IMR-90 (cell line): Measurements from ENCODE around the gene NKAIN1. TPM values are rescaled to one million over a fixed set of nuclear protein-coding genes. Genes with fewer than 3 reads are reported as not detected.

Source experiments
- ATAC-seq: fragments of 200-7000 bp; cut with Tn5 transposase; 2 replicates; pipeline ENCODE4 v1.9.1; 2020; ENCODE audit warnings: low read depth, mild to moderate bottlenecking, moderate library complexity
- BruUV-seq: library from RNA; stranded (reverse); fragments of 400-500 nt; replicated peaks from 2 replicates; lab custom pipeline; 2021; lab: Mats Ljungman, UMichigan
- CTCF ChIA-PET: fragments of 300-600 bp; formaldehyde crosslinking; extraction: SDS; loops from one replicate; lab custom pipeline; 2021; ENCODE audit warnings: antibody characterized with exemption; lab: Yijun Ruan, JAX
- POLR2A ChIA-PET: fragments of 300-600 bp; sonication (Branson Sonifier 250); formaldehyde crosslinking; loops from one replicate; lab custom pipeline; 2022; ENCODE audit warnings: antibody characterized with exemption; ENCODE audit not compliant: unreplicated experiment; lab: Charles Lee
- DNase-seq: peaks from one replicate; pipeline ENCODE4 v3.0.0; 2013
- H2AFZ ChIP-seq: replicated peaks from 2 replicates; pipeline ENCODE3; 2013; ENCODE audit warnings: low read length, mild to moderate bottlenecking; ENCODE audit not compliant: poor library complexity
- H2AK5ac ChIP-seq: 2 replicates; pipeline ENCODE4 v1.6.1; 2013; ENCODE audit warnings: low read depth, low read length, inconsistent platforms
- H2AK9ac ChIP-seq: replicated peaks from 2 replicates; pipeline ENCODE3; 2013; ENCODE audit warnings: mild to moderate bottlenecking, low read depth, low read length, moderate library complexity; ENCODE audit not compliant: poor library complexity
- H2BK120ac ChIP-seq: 2 replicates; pipeline ENCODE4 v1.6.1; 2013; ENCODE audit warnings: low read depth, low read length, inconsistent platforms
- H2BK15ac ChIP-seq: 3 replicates; pipeline ENCODE4 v1.6.1; 2013; ENCODE audit warnings: low read depth, low read length, inconsistent platforms
- H2BK20ac ChIP-seq: 2 replicates; pipeline ENCODE4 v1.6.1; 2013; ENCODE audit warnings: low read depth, mild to moderate bottlenecking, inconsistent platforms, low read length, moderate library complexity
- H2BK5ac ChIP-seq: 2 replicates; pipeline ENCODE4 v1.6.1; 2013; ENCODE audit warnings: mild to moderate bottlenecking, low read depth, low read length, inconsistent platforms; ENCODE audit not compliant: poor library complexity, severe bottlenecking
- H3K14ac ChIP-seq: replicated peaks from 2 replicates; pipeline ENCODE4 v1.6.1; 2013; ENCODE audit warnings: low read depth, low read length, inconsistent platforms
- H3K18ac ChIP-seq: 2 replicates; pipeline ENCODE4 v1.6.1; 2013; ENCODE audit warnings: low read depth, low read length, control low read depth
- H3K23ac ChIP-seq: 2 replicates; pipeline ENCODE4 v1.6.1; 2013; ENCODE audit warnings: low read depth, low read length, inconsistent platforms
- H3K27ac ChIP-seq: 2 replicates; pipeline ENCODE4 v1.5.1; 2013; ENCODE audit warnings: mild to moderate bottlenecking, control low read depth, low read length; ENCODE audit not compliant: insufficient read depth
- H3K27me3 ChIP-seq: 2 replicates; pipeline ENCODE4 v1.6.1; 2013; ENCODE audit warnings: low read length; ENCODE audit not compliant: control insufficient read depth, insufficient read depth
- H3K36me3 ChIP-seq: 2 replicates; pipeline ENCODE4 v1.6.1; 2013; ENCODE audit warnings: low read length, mixed read lengths; ENCODE audit not compliant: control insufficient read depth, insufficient read depth
- H3K4ac ChIP-seq: 2 replicates; pipeline ENCODE4 v1.6.1; 2013; ENCODE audit warnings: low read depth, low read length, inconsistent platforms
- H3K4me1 ChIP-seq: 2 replicates; pipeline ENCODE4 v1.6.1; 2013; ENCODE audit warnings: low read length, mixed read lengths; ENCODE audit not compliant: control insufficient read depth, insufficient read depth
- H3K4me2 ChIP-seq: 2 replicates; pipeline ENCODE4 v1.6.1; 2013; ENCODE audit warnings: low read depth, mild to moderate bottlenecking, control low read depth, low read length, moderate library complexity
- H3K4me3 ChIP-seq: 2 replicates; pipeline ENCODE4 v1.5.1; 2013; ENCODE audit warnings: low read depth, mild to moderate bottlenecking, control low read depth, low read length, moderate library complexity; ENCODE audit not compliant: insufficient read depth
- H3K56ac ChIP-seq: 2 replicates; pipeline ENCODE4 v1.6.1; 2013; ENCODE audit warnings: low read length, inconsistent platforms; ENCODE audit not compliant: insufficient read depth; ENCODE audit errors: extremely low read depth
- H3K79me1 ChIP-seq, 2 experiments: 2 replicates each; pipeline ENCODE4 v1.6.1; 2013; ENCODE audit warnings: low read length in 2 of 2, inconsistent platforms in 1 of 2, low read depth in 1 of 2
- H3K9ac ChIP-seq: 2 replicates; pipeline ENCODE4 v1.6.1; 2013; ENCODE audit warnings: low read depth, low read length, control low read depth
- H3K9me1 ChIP-seq: 2 replicates; pipeline ENCODE4 v1.6.1; 2013; ENCODE audit warnings: low read length, inconsistent platforms; ENCODE audit not compliant: insufficient read depth
- H3K9me3 ChIP-seq: 2 replicates; pipeline ENCODE4 v1.6.1; 2013; ENCODE audit warnings: low read length; ENCODE audit not compliant: control insufficient read depth, insufficient read depth
- H4K20me1 ChIP-seq: 2 replicates; pipeline ENCODE4 v1.6.1; 2013; ENCODE audit warnings: low read length, inconsistent platforms; ENCODE audit not compliant: insufficient read depth
- H4K5ac ChIP-seq: 2 replicates; pipeline ENCODE4 v1.6.1; 2013; ENCODE audit warnings: mild to moderate bottlenecking, low read depth, low read length, control low read depth
- H4K8ac ChIP-seq, 2 experiments: 2 replicates each; pipeline ENCODE4 v1.6.1; 2013; ENCODE audit warnings: low read depth in 2 of 2, low read length in 2 of 2, control low read depth in 1 of 2, inconsistent platforms in 1 of 2
- H4K91ac ChIP-seq: 2 replicates; pipeline ENCODE4 v1.6.1; 2013; ENCODE audit warnings: low read depth, low read length, inconsistent platforms; ENCODE audit not compliant: insufficient read depth
- ELK1 ChIP-seq: fragments of 150-350 bp; IDR thresholded peaks from 2 replicates; pipeline ENCODE4 v1.6.1; 2016; ENCODE audit warnings: low read depth, mild to moderate bottlenecking, low read length, moderate library complexity, borderline replicate concordance
- MAFK ChIP-seq: IDR thresholded peaks from 2 replicates; pipeline ENCODE4 v1.6.1; 2012; ENCODE audit warnings: low read depth, low read length, improper control_type of control experiment
- MAZ ChIP-seq: IDR thresholded peaks from 2 replicates; pipeline ENCODE4 v1.6.1; 2012; ENCODE audit warnings: low read depth, mild to moderate bottlenecking, low read length, improper control_type of control experiment, moderate library complexity, borderline replicate concordance
- MXI1 ChIP-seq: IDR thresholded peaks from 2 replicates; pipeline ENCODE4 v1.6.1; 2012; ENCODE audit warnings: low read depth, mild to moderate bottlenecking, low read length, moderate library complexity, borderline replicate concordance
- NFE2L2 ChIP-seq: fragments of 150-350 bp; IDR thresholded peaks from 2 replicates; pipeline ENCODE4 v1.6.1; 2016; ENCODE audit warnings: low read depth, mild to moderate bottlenecking, low read length
- POLR2A ChIP-seq: IDR thresholded peaks from 2 replicates; pipeline ENCODE4 v1.6.1; 2012; ENCODE audit warnings: mild to moderate bottlenecking, low read depth, low read length
- RAD21 ChIP-seq: IDR thresholded peaks from 2 replicates; pipeline ENCODE4 v1.6.1; 2012; ENCODE audit warnings: low read length, improper control_type of control experiment
- RFX5 ChIP-seq: IDR thresholded peaks from 2 replicates; pipeline ENCODE4 v1.8.0; 2012; ENCODE audit warnings: low read depth, mild to moderate bottlenecking, low read length, moderate library complexity
- SMC3 ChIP-seq: fragments of 150-350 bp; IDR thresholded peaks from 2 replicates; pipeline ENCODE4 v1.6.1; 2016; ENCODE audit warnings: low read depth, mild to moderate bottlenecking, antibody characterized with exemption, low read length, moderate library complexity
- WGBS, 2 experiments: methylation state at CpG; one replicate each; pipeline versions ENCODE4 v1.1.5 to v1.1.7; 2013; ENCODE audit warnings: missing lambda C conversion rate in 2 of 2; ENCODE audit not compliant: insufficient read length in 1 of 2; ENCODE audit errors: extremely low coverage in 2 of 2; 5-methylcytosine and 5-hydroxymethylcytosine counted together
- dilution Hi-C: fragments of 300-500 bp; cut with HindIII; formaldehyde crosslinking; loops from one replicate; pipeline ENCODE4 v1.14.3; 2018; ENCODE audit warnings: low sequenced_read_pairs; ENCODE audit not compliant: unreplicated experiment
- in situ Hi-C: fragments of 300-500 bp; cut with MboI; formaldehyde crosslinking; loops from 3 replicates; pipeline ENCODE4 v1.14.3; 2019; ENCODE audit warnings: low sequenced_read_pairs, inconsistent platforms, mixed read lengths
- intact Hi-C: fragments of 100-400 bp; cut with micrococcal nuclease; formaldehyde crosslinking; loops from 2 replicates; pipeline ENCODE4 v1.10.0; 2022
- polyA plus RNA-seq, 3 experiments: library from polyadenylated mRNA; depleted of rRNA; stranded (reverse); fragments of >200 nt; gene quantifications; 2 replicates each; pipeline ENCODE4 v1.2.3, GENCODE V29; 2012; ENCODE audit warnings: low replicate concordance in 1 of 3
- total RNA-seq: library from RNA; depleted of rRNA; stranded (reverse); fragments of >200 nt; gene quantifications from 2 replicates; pipeline ENCODE4 v1.2.3, GENCODE V29; 2012
- TF ChIP-seq, protein P1 (sequence below): conservative IDR thresholded peaks from 2 replicates; pipeline ENCODE4 v1.5.1; 2012; ENCODE audit warnings: mild to moderate bottlenecking, low read depth, low read length, improper control_type of control experiment

The NKAIN1 gene
- total and polyA plus RNA-seq, 2 of the 4 experiments (the other 2 are of a cell fraction) = under 0.01 to 0.09 TPM

GRCh38 chr1:31189696-31190674 is 49.7 kb downstream of the NKAIN1 start (continued):
- TF ChIP-seq RAD21 = no peak

DNA sequence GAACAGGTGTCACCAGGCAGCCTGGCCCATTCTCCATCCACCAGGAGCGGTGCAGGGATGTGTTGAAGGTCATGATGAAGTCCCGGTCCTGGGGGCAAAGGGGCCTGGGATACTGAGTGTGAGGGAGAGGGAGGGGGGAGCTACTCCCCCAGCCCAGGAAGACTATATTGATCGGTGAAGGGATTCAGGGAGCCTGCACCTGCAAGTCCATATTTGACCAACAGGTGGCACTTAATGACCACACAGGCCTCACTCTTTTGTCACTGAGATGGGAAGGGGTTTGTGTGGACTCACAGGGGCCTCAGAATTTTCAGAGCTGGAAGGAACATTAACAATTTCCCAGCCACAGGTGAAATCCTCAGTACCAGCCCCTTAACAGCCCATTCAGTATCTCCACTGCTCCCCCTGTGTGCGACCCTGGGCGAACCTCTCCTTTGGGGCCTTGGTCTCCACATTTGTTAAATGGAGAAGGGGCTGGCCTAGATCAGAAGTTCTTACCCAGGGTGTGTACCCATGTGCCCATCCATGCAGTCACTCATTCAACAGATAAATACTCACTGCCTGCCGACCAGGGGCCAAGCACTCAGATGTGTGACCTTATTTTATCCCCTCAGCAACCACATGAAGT is 55.6 kb downstream of the NKAIN1 start:
- no peak overlapping the region for H4K5ac ChIP-seq
- ATAC-seq (no peak), DNase-seq (peak; percentile 33)
- no peaks in the 10 kb centered on the region for H3K36me3 ChIP-seq
- no TSS peak for BruUV-seq
- no peak overlapping the region for H2BK20ac ChIP-seq
- ChIA-PET POLR2A (no interaction called here), CTCF (interaction anchor here (0.7 to 1.6 kb wide), 7 partner anchors 9 to 371 kb away, joined by 3 to 5 read pairs (median 3); no protein-coding TSS in a partner anchor)
- dilution Hi-C loops (no loop called here), in situ Hi-C loops (loop anchor here (10.0 kb wide), 2 partner anchors 241 to 361 kb away; no protein-coding TSS in a partner anchor), intact Hi-C loops (loop anchor here (1.0 to 10.0 kb wide), 5 partner anchors 29 to 365 kb away; partner anchors contain the start of genes SNRNP40 and ZCCHC17)
- H3K23ac ChIP-seq = no peak overlapping the region
- no peak overlapping the region for H3K4me3 ChIP-seq
- H2AK5ac ChIP-seq = no peak overlapping the region
- H2BK15ac ChIP-seq = no peak overlapping the region
- H3K4ac ChIP-seq = no peak overlapping the region
- no peak overlapping the region for H3K4me2 ChIP-seq
- no peaks in the 10 kb centered on the region for H3K4me1 ChIP-seq
- no peak overlapping the region for H3K9ac ChIP-seq
- WGBS, 2 experiments = 0% methylated on average over 1 of the region's 6 CpGs; no CpG with 5 or more reads in 1 of the 2 experiments
- no peak overlapping the region for H3K14ac ChIP-seq
- H4K8ac ChIP-seq = no peak overlapping the region
- H3K18ac ChIP-seq = no peak overlapping the region
- no peak overlapping the region for H3K27ac ChIP-seq
- H2BK5ac ChIP-seq = no peak overlapping the region
- H4K20me1 ChIP-seq = peaks cover 11% of the 10 kb centered on the region; the same call in 1 of the 2 replicates
- H3K79me1 ChIP-seq = no peaks in the 10 kb centered on the region
- no peaks in the 10 kb centered on the region for H3K9me3 ChIP-seq
- H3K56ac ChIP-seq = no peak overlapping the region
- H2AFZ ChIP-seq = peak overlapping the region; percentile 72
- no peaks in the 10 kb centered on the region; the same call in 1 of the 2 replicates for H3K9me1 ChIP-seq
- H2BK120ac ChIP-seq = no peak overlapping the region
- no peak overlapping the region for H4K91ac ChIP-seq
- peaks cover 29% of the 10 kb centered on the region for H3K27me3 ChIP-seq
- peak overlapping the region; percentile 28 for H2AK9ac ChIP-seq
- TF ChIP-seq RFX5 (no peak), MAZ (no peak), MAFK (no peak), RAD21 (peak; percentile 83), SMC3 (peak; percentile 45; the same call in 1 of the 2 replicates), MXI1 (no peak), POLR2A (no peak), NFE2L2 (no peak), ELK1 (no peak)
- TF ChIP-seq, protein P1, sequence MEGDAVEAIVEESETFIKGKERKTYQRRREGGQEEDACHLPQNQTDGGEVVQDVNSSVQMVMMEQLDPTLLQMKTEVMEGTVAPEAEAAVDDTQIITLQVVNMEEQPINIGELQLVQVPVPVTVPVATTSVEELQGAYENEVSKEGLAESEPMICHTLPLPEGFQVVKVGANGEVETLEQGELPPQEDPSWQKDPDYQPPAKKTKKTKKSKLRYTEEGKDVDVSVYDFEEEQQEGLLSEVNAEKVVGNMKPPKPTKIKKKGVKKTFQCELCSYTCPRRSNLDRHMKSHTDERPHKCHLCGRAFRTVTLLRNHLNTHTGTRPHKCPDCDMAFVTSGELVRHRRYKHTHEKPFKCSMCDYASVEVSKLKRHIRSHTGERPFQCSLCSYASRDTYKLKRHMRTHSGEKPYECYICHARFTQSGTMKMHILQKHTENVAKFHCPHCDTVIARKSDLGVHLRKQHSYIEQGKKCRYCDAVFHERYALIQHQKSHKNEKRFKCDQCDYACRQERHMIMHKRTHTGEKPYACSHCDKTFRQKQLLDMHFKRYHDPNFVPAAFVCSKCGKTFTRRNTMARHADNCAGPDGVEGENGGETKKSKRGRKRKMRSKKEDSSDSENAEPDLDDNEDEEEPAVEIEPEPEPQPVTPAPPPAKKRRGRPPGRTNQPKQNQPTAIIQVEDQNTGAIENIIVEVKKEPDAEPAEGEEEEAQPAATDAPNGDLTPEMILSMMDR = peak; percentile 79
